Fibroblast of skin of scalp (primary cell): ENCODE measurements around the gene ABI3BP.

Source experiments
- DNase-seq: peaks from one replicate; pipeline ENCODE4 v3.0.0-alpha.2; 2013

ABI3BP gene

GRCh38 chr3:100717637-100718487, 275.4 kb downstream of the ABI3BP start:
- no peak for DNase-seq

DNA sequence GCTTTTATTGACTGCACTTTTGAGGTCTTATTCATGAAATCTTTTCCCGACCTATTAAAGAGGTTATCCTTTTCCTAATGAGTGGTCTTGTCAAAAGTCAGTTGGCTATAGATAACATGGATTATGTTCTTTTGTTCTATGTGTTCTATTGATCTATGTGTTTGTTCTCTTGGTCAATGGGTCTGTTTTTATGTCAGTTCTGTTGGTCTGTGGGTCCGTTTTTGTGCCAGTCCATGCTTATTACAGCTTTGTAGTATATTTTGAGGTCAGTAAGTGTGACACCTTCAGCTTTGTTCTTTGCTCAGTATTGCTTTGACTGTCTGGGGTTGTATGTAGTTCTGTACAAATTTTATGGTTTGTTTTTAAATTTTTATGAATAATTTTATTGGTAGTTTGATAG, 276.2 kb downstream of the ABI3BP start:
- no peak for DNase-seq

GRCh38 chr3:100715176-100715575, 278.0 kb downstream of the ABI3BP start:
- no peak for DNase-seq

DNA sequence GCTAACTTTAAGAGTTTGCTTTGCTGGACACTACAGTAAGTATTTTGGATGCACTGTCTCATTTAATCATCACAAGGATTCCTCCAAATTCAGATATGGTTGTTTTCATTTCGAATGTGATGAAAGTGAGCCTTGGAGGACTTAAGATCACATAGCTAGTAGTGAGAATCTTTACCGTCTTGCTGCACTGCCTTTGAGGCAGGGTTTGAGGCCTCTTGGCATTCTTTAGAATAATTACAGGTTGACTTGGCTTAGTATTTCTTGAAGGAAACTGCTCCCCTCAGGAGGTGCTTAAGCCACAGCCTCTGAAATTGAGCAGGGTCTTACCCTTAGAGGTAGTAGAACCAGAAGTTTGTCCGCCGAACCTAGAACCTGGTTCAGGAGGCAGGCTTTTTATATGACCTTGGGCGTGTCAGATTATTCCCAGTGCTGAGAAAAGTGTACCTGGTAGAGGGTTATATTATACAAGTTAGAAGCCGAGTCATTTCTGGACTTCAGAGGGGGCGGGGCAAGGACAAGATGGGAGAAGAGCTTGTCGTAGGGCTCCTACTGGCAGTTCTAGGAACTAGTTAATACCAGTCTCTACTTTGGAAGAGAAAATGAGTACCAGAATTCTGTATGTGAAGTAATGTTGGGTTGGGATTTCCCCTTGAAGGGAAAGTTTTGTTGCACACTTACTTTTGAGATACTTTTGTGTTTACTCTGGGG, 282.8 kb downstream of the ABI3BP start:
- peak; percentile 72 for DNase-seq

DNA sequence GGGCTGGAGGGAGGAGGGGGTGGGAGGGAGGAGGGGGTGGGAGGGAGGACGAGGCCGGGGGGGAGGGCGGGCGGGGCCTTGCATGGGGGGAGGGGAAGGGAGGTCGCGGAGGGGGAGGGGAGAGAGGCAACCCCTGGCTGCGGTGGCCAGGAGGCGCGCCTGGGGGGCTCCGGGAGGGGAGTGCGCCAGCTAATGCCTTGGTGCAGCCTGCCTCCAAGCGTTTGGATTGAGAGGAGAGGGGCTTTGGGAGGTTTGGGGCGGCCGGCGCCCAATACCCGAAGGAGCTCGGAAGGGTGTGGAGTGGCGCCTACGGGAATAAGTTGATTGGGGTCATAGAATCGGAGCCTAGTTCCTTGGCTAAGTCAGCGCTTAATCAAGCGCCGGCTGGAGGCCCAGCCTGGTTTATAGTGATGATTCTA, 283.4 kb downstream of the ABI3BP start:
- peak; percentile 27 for DNase-seq

DNA sequence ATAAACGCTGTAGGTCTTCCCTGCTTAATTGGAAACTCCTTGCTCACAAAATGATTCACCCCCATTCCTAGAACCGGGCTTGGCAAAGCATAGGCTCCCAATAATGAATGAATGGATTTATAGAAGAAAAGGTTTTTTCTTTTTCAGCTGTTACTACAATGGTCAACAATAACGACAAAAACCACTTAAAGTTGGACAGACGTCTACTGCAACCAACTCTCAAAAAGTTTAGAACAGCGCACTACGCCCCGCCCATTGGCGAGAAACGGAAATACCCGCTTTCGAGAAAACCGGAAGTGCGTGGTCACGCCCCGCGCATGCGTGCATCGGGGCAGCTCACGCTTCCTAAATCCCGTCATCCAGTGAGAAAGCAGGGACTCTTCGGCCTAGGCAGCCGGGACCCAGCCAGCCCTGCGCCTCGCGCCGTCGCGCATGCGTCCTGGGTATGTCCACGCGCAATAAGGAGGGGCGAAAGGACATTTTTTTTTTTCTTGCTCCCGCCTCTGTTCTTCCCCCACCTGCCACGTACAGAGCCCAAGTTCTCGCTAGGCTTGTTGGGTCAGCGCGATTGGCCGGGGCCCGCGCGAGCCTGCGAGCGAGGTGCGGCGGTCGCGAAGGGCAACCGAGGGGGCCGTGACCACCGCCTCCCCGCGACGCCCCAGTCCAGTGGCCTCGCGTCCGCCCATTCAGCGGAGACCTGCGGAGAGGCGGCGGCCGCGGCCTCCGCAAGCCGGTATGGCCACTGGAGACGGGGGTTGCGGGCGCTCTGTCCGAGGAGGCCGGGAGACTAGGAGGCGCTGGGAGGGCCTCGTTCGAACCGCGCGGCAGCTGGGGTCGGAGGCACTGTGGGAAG, 284.0 kb downstream of the ABI3BP start, which contains the start of gene TFG:
Gene TFG (plus strand): TSS at position 506 of the 853 bp plus-strand sequence. CDS start 4,192 bp downstream, outside the sequence.
- DNase-seq = peak; percentile 100

DNA sequence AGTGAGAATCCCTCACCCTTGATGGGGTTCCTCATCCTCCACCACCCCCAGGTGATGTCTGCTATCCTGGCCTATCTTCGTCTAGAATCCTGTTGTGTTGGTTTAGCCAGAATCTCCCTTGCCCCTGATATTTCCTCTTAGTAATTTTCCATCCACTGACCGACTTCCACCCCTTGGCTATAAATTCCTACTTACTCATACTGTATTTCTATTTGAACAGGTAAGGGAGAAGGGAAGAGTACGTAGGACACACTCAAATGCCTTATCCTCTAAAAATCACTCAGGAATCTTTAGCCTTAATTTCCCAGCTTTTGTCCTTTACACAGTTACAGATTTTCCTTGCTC, 284.6 kb downstream of the ABI3BP start:
- DNase-seq = no peak

DNA sequence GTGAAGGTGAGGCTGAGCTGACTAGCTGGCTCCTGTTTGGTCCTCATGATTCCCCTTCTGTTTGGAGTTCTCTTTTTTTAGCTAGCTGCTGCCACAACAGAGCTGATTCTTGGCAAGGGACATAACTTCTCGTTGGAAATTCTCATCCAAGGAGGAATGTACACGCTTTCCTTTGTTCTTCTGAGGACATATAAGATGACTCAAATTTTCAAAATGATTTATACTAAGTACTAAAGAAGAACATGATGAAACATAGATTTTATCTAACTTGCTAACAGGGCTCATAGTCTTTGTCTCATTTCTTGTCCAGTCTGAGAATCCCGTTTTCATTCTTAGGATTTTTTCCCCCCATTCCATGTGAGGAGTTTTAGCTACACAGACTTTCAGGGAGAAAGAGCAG, 286.9 kb downstream of the ABI3BP start:
- peak; percentile 8 for DNase-seq

DNA sequence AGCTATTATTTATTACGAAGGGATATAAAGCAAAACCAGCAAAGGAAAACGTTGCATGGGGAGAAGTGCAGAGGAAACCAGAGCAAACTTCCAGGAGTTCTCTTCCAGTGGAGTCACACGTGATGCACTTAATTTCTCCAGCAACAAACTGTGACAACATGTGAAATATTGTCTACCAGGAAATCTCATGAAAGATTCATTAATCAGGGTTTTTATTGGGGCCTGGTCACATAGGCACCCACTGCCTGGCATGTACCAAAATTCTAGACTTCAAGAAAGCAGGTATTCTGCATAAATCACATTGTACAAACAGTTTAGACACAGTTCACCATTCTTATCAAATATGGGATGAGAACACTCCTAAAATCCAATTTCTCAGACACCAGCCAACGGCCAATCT, 289.4 kb downstream of the ABI3BP start:
- no peak for DNase-seq

- DNase-seq = no peak
Observed at GRCh38 chr3:100702980-100703345, 290.3 kb downstream of the ABI3BP start.

- no peak for DNase-seq
Observed at GRCh38 chr3:100702082-100702979, 290.9 kb downstream of the ABI3BP start.

DNA sequence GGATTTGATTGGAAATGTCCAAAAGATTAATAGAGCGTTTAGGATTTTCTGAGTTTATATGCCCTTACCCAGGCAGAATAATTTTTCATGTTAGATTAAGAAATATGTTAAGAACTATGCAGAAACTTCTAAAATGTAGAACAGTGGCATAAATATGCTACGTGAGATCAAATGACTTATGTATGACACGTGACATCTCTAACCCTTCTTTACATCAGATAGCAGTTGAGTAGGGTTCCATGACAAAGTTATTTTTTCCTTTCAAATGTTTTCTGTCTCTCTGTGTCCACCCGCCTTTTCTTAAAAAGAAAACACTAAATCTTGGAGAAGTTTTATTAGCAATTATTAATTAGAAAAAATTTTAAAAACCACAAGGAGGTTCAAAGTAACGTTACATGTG, 292.5 kb downstream of the ABI3BP start:
- DNase-seq = no peak
